ENCODE measurements around the gene OR10A4. TPM values are rescaled to one million over a fixed set of nuclear protein-coding genes. Genes with fewer than 3 reads are reported as not detected.

OR10A4 gene
- not detected in 2 replicates for total RNA-seq

GRCh38 chr11:6876325-6876724, at the start of gene OR10A4:
TSS of gene OR10A4 (plus strand) at chr11:6876625. CDS start at chr11:6876648, 23 bp downstream.

DNA sequence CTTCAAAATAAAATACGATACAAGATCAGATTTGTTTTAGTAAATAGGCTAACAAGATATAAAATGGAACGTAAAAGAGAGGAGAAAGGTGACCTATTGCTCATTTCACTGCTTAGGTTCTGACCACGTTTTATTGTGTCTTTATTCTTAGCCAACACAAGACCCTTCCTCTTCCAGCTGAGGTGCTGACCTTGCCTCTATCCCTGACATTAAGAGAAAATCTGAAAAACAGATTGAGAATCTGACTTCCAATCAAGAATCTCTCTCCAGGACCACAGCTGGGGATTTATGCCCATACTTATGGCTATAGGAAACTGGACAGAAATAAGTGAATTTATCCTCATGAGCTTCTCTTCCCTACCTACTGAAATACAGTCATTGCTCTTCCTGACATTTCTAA, 31.0 kb upstream of the OR10A4 start, which contains the start of gene OR10A5:
Gene OR10A5, plus strand, starts transcription at position 301 of the 400 bp plus-strand sequence. Its CDS starts 0 bp downstream, at position 301.

DNA sequence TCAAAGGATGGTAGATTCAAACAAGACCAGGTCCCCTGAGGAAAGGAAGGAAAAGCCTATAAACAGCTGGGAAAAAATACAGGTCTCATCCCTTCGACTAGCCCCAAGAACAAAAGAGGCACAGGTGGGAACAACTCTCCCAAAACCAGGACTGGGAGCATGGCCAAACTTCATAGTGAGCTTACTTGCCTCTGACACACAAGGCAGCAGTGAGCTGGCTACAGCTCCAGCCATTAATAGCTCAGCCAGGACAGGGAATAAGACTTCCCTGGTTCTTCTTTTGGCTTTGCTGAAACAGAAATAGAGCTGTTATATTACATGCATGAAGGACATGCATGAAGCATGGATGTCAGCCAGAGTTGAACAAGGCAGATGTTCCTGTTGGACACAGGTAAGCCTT, 13.5 kb upstream of the OR10A4 start, which contains the start of gene OR10A2:
Gene OR10A2, plus strand, starts transcription at position 97 of the 400 bp plus-strand sequence. CDS start 6,698 bp downstream, outside the sequence.

DNA sequence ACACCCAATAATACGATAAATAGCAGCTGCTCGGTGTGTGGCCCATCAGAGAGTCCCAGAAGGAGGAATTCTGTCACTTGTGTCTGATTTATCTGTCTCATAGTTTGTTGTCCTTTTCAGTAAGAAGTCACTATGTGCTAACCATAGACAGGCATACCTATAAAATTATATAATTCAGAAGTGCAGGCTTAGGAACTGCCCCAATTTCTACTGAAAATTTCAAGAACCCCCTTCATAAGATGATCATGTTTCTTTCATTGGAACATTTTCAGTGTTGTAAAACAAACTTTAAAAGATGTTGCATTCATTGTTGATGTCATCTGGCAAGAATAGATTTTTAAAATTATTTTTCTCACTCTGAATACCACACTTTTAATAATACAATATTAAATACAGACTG, 16.0 kb downstream of the OR10A4 start, which contains the start of gene OR2D2:
Gene OR2D2, minus strand, starts transcription at position 101 of the 400 bp plus-strand sequence. Its CDS starts 0 bp downstream, at position 101.

GRCh38 chr11:6920702-6921101, 44.3 kb downstream of the OR10A4 start, which contains the start of gene OR2D3:
TSS of gene OR2D3 (plus strand) at chr11:6921002. CDS start at chr11:6921002, 0 bp downstream.

DNA sequence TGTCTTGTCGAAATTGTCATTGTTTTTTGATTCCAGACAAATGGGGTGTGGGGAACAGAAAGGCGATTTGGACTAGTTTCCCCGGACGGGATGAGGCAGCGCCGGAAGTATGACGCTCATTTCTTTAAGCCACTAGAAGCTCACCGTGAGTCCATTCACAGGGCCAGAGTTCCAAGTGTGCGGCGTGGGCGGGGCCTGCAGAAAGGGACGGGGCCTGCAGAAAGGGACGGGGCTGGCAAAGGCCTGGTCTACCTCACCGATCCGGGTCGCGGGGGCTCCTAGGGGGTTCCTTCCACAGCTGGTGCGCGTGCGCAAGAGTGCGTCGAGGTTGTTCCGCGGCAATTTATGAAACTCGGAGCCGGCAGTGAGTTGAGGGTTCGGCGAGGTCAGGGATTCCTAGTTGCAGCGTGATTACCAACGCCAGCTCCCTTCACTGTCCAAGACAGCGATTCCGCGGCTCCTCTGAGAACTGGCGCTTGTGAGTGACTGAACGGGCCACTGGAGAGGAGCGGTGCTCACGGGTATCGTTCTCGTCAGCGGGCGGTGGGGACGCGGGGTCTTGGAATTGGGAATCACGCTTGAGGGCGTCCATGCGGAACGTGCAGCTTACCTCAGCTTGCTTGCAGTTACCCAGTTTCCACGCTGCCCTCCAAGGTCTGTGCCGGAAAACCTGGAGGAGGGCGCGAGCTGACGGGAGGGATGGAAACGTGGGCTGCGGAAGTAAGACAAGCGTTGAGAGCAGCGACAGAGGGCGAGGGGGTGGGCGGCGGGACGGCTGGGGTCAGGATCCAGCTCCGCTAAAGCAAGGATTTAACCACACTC, 50.0 kb downstream of the OR10A4 start, which contains the start of gene ZNF215:
Gene ZNF215, plus strand, starts transcription at position 219 of the 822 bp plus-strand sequence. CDS start 5,847 bp downstream, outside the sequence.

Other genes with a start within 250 kb of the OR10A4 start
- 0.16 and 0.27 TPM in 2 replicates for gene DCHS1, start 220.8 kb upstream of the OR10A4 start, total RNA-seq
- 54.1 and 63.7 TPM in 2 replicates for gene MRPL17, start 193.3 kb upstream of the OR10A4 start, total RNA-seq
- gene OR2AG2, start 104.6 kb upstream of the OR10A4 start, total RNA-seq: 0.11 TPM in 1 of 2 replicates, not detected in the other
- not detected in 2 replicates for gene OR2AG1, start 93.6 kb upstream of the OR10A4 start, total RNA-seq
- gene OR6A2, start 76.9 kb upstream of the OR10A4 start, total RNA-seq: not detected in 2 replicates
- not detected in 2 replicates for gene OR10A5, start 30.9 kb upstream of the OR10A4 start, total RNA-seq
- gene OR10A2, start 13.6 kb upstream of the OR10A4 start, total RNA-seq: not detected in 2 replicates
- gene OR2D2, start 15.9 kb downstream of the OR10A4 start, total RNA-seq: not detected in 2 replicates
- gene OR2D3, start 44.4 kb downstream of the OR10A4 start, total RNA-seq: not detected in 2 replicates
- gene ZNF215, start 49.8 kb downstream of the OR10A4 start, total RNA-seq: 3.8 and 5.3 TPM in 2 replicates
- 1.1 and 2.1 TPM in 2 replicates for gene ZNF214, start 143.7 kb downstream of the OR10A4 start, total RNA-seq
- 0.04 and 0.08 TPM in 2 replicates for gene NLRP14, start 143.9 kb downstream of the OR10A4 start, total RNA-seq
- not detected in 2 replicates for gene RBMXL2, start 212.4 kb downstream of the OR10A4 start, total RNA-seq

Measured in hair follicular keratinocyte (primary cell).